ENCODE measurements around the gene SIN3A.
A peak's percentile ranks its signal among the peaks of the same experiment; 100 is the strongest.

The SIN3A gene

GRCh38 chr15:75348562-75349350 is 102.7 kb downstream of the SIN3A start:
- Histone ChIP-seq H2AFZ (ENCODE audit: low read length) (no peak overlapping the region), H3K9me2 (replicated peaks; ENCODE audit: low read depth, low read length) (no peaks in the 10 kb centered on the region), H3F3A (ENCODE audit: low read depth) (no peaks in the 10 kb centered on the region; the same call in 1 of the 2 replicates), H4K20me1 (ENCODE audit: insufficient read depth, low read length, poor library complexity, severe bottlenecking) (no peaks in the 10 kb centered on the region), H3K4me2 (ENCODE audit: low read depth, low read length, poor library complexity, severe bottlenecking) (peak overlapping the region; percentile 40), H3K9ac (ENCODE audit: low read depth, low read length, poor library complexity, severe bottlenecking) (no peak overlapping the region), H3K4me1 (ENCODE audit: insufficient read depth, low read length, poor library complexity, severe bottlenecking) (peaks cover 28% of the 10 kb centered on the region), H3K9me3 (ENCODE audit: insufficient read depth, low read depth, low read length) (peaks cover 16% of the 10 kb centered on the region; the same call in 1 of the 2 replicates), H3K4me3 (ENCODE audit: low read length, poor library complexity, severe bottlenecking) (peak overlapping the region; percentile 9), H3K79me2 (ENCODE audit: insufficient read depth, low read length) (no peaks in the 10 kb centered on the region), H3K36me3 (ENCODE audit: insufficient read depth, low read length) (no peaks in the 10 kb centered on the region), H3K27me3 (ENCODE audit: insufficient read depth, low read length, poor library complexity, severe bottlenecking) (no peaks in the 10 kb centered on the region)
- no peak for TF ChIP-seq EZH2phosphoT487 (IDR thresholded peaks at IDR 0.05; ENCODE audit: borderline replicate concordance)
- TF ChIP-seq, protein P1, sequence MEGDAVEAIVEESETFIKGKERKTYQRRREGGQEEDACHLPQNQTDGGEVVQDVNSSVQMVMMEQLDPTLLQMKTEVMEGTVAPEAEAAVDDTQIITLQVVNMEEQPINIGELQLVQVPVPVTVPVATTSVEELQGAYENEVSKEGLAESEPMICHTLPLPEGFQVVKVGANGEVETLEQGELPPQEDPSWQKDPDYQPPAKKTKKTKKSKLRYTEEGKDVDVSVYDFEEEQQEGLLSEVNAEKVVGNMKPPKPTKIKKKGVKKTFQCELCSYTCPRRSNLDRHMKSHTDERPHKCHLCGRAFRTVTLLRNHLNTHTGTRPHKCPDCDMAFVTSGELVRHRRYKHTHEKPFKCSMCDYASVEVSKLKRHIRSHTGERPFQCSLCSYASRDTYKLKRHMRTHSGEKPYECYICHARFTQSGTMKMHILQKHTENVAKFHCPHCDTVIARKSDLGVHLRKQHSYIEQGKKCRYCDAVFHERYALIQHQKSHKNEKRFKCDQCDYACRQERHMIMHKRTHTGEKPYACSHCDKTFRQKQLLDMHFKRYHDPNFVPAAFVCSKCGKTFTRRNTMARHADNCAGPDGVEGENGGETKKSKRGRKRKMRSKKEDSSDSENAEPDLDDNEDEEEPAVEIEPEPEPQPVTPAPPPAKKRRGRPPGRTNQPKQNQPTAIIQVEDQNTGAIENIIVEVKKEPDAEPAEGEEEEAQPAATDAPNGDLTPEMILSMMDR (conservative IDR thresholded peaks at IDR 0.05; ENCODE audit: low read length), result no peak

DNA sequence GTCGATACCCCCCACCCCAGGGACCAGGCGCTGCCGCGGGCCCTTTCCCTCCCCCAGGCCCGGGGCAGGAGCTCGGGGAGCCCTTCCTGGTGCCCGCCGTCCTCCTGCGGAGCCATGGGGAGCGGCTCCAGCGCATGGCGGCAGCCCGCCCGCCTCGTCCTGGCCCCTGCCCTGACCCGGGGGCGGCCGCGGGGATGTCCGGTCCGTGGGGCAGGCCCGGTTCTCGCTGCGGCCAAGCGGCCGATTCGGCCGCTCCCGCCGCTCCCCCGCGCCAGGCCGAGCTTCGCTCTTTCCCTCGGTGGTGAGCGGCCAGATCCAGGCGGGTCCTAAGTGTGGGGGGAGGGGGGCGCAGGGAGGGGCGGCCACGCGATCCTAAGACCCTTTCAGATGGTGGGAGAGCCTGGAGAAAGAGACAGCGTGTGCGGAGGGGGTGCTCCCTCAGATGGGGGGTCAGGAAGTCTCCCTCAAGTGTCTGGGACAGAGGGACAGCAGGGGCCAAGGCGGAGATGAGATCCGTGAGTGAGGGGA is 103.4 kb downstream of the SIN3A start:
- no peaks in the 10 kb centered on the region; the same call in 1 of the 2 replicates for H3F3A ChIP-seq (ENCODE audit: low read depth)
- no peak overlapping the region for H3K9ac ChIP-seq (ENCODE audit: low read depth, low read length, poor library complexity, severe bottlenecking)
- no peaks in the 10 kb centered on the region for H3K36me3 ChIP-seq (ENCODE audit: insufficient read depth, low read length)
- peaks cover 16% of the 10 kb centered on the region; the same call in 1 of the 2 replicates for H3K9me3 ChIP-seq (ENCODE audit: insufficient read depth, low read depth, low read length)
- no peaks in the 10 kb centered on the region for H3K27me3 ChIP-seq (ENCODE audit: insufficient read depth, low read length, poor library complexity, severe bottlenecking)
- no peaks in the 10 kb centered on the region for H3K79me2 ChIP-seq (ENCODE audit: insufficient read depth, low read length)
- TF ChIP-seq, protein P1 (conservative IDR thresholded peaks at IDR 0.05; ENCODE audit: low read length), result no peak
- no peak for TF ChIP-seq EZH2phosphoT487 (IDR thresholded peaks at IDR 0.05; ENCODE audit: borderline replicate concordance)
- no peak overlapping the region for H3K4me2 ChIP-seq (ENCODE audit: low read depth, low read length, poor library complexity, severe bottlenecking)
- H3K9me2 ChIP-seq (replicated peaks; ENCODE audit: low read depth, low read length), result no peaks in the 10 kb centered on the region
- H4K20me1 ChIP-seq (ENCODE audit: insufficient read depth, low read length, poor library complexity, severe bottlenecking), result no peaks in the 10 kb centered on the region
- no peak overlapping the region for H3K4me3 ChIP-seq (ENCODE audit: low read length, poor library complexity, severe bottlenecking)
- H2AFZ ChIP-seq (ENCODE audit: low read length), result no peak overlapping the region
- peaks cover 28% of the 10 kb centered on the region for H3K4me1 ChIP-seq (ENCODE audit: insufficient read depth, low read length, poor library complexity, severe bottlenecking)

DNA sequence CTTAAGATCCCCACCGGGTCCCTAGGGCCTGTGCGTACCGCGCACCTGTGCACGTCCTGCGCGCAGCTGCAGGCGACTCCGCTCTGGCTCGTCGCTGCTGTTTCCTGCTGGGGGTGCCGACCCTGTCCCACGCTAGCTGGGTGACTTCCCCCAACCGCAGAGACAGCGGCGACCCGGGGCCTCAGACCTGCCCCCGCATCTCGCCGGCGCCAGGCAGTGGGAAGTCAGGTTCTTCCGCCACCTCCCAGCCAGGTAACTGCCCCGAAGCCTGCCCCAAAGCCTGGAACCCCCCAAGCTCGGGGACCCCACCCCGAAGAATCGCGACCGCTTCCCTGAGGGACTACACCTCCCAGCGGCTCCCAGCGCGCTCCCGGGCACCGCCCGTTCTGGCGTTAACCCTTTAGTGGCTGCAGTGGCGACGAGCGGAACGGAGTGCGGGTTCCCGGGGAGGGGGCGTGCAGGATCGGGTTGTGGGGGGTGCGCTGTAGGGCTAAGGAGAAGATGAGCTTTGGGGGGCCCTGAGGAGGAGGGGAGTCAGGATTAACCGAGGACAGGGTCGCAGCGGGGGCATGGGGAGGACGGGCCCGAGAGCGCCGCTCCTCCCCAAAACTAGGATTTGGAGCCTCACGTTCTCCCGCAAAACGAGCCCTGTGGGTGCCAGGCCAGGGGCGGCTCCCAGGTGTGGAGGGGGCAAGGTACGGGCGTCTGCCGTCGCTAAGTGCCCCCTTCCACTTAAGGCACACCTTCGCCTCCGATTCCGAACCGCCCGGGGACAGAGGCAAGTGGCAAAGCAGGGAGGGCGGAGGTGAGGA is 104.1 kb downstream of the SIN3A start:
- no peaks in the 10 kb centered on the region; the same call in 1 of the 2 replicates for H3F3A ChIP-seq (ENCODE audit: low read depth)
- no peak overlapping the region for H3K9ac ChIP-seq (ENCODE audit: low read depth, low read length, poor library complexity, severe bottlenecking)
- H3K9me2 ChIP-seq (replicated peaks; ENCODE audit: low read depth, low read length), result no peaks in the 10 kb centered on the region
- no peak overlapping the region for H2AFZ ChIP-seq (ENCODE audit: low read length)
- H3K79me2 ChIP-seq (ENCODE audit: insufficient read depth, low read length), result no peaks in the 10 kb centered on the region
- TF ChIP-seq, protein P1 (conservative IDR thresholded peaks at IDR 0.05; ENCODE audit: low read length), result no peak
- TF ChIP-seq EZH2phosphoT487 (IDR thresholded peaks at IDR 0.05; ENCODE audit: borderline replicate concordance), result no peak
- H3K27me3 ChIP-seq (ENCODE audit: insufficient read depth, low read length, poor library complexity, severe bottlenecking), result no peaks in the 10 kb centered on the region
- peaks cover 16% of the 10 kb centered on the region; the same call in 1 of the 2 replicates for H3K9me3 ChIP-seq (ENCODE audit: insufficient read depth, low read depth, low read length)
- H3K36me3 ChIP-seq (ENCODE audit: insufficient read depth, low read length), result no peaks in the 10 kb centered on the region
- no peak overlapping the region for H3K4me3 ChIP-seq (ENCODE audit: low read length, poor library complexity, severe bottlenecking)
- H3K4me2 ChIP-seq (ENCODE audit: low read depth, low read length, poor library complexity, severe bottlenecking), result no peak overlapping the region
- no peaks in the 10 kb centered on the region for H4K20me1 ChIP-seq (ENCODE audit: insufficient read depth, low read length, poor library complexity, severe bottlenecking)
- peaks cover 28% of the 10 kb centered on the region for H3K4me1 ChIP-seq (ENCODE audit: insufficient read depth, low read length, poor library complexity, severe bottlenecking)

Data from Loucy (cell line).